SHP77 (cell line): ENCODE measurements around the gene ITM2A.

ENCODE experiments used
- DNase-seq, 2 experiments: peaks; one replicate each; lab custom pipeline; 2025; lab: John Stamatoyannopoulos, UW

ITM2A gene

DNA sequence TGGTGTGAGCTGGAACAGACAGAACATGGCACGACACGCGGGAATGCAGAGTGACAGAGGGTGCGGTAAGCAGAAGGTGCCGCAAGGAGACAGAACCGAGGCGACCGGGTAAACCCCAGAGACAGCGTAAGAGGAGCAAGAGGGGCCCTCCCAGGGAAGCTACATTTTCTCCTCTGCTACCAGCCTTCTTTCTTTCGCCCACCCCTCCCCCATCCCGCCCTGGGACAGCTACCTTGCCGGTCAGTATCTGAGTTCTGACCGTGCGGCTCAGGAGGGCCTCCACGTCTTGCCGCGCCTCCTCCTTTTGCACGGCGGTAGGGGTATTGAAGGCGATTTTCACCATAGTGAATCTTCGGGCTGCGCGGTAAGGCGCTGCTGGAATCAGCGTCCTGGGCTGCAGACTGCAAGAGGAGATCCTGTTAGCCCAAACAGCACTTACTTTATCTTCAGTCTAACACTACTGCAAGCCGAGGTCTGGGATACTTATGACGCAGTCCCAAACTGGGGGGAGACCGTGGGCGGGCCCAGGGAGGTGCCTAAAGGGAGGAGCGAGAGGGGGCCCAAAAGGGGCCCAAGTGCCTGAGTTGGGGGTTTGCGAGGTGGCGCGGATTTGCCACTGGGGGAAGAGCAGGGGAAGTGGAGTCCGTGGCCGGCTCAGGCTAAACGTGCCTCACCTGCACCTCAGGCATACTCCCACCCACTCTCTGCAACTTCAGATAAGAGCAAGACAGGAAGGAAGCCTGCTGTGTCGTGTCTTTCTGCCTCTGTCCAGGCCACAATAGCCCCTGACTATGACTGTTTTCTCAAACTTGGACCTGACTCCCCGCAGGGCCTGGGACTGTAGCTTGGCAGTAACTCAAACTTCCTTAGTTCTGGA, at the start of gene ITM2A:
Gene ITM2A, minus strand, starts transcription at position 462 of the 877 bp plus-strand sequence. Its CDS starts 119 bp downstream, at position 343.
- no peak for DNase-seq

DNA sequence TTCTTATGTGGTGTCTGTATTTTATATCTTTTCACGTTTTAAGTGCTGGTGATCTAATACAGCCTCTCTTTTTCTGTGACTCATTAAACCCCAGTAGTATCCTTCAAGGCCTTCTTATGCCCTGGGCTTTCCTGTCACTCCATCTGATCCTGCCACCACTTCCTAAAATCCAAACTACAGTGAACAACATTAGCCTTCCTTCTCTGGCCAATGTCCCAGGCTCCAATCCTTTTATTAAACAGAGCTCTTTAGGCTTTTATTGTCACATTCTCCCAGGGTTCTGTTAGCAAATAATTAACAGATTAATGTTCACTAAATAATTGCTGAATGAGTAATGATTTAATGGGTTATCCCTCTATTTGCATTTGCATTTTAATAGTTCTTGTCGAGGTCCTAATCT, 47.9 kb upstream of the ITM2A start:
- no peak for DNase-seq

DNA sequence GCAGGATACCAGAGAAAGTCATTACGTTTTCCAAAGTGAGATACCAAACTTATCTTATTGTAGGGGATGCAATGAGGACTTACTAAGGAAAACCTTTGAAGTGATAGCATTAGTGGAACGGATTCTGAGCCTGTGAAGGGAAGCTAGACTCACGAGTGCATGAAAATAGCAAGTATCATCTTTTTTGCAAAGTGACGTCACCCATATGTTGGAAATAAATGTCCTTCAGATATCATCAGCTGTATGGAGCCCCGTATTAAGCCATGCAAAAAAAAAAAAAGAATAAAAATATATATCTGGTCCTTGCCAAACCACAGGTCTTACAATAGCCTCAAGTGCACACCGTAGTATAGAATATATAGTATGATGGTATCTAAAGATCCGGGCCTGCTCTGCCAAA, 46.8 kb upstream of the ITM2A start:
- no peak for DNase-seq

DNA sequence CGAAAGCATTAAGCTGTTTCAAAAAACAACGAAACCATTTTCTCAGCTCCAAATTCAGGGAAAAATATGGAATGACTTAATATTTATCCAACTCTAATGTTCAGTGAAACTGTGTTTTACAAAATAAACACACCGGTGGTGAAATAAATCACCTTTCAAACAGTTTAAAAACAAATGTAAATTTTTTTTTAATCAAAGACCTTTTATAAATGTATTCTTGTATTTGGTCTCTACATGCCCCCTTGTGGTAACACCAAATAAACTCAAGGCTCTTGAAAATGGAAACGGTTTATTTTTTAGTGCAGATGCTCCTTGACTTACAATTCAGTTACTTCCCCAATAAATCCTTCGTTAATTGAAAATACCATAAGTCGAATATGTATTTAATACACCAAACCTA, 45.8 kb upstream of the ITM2A start:
- peak; percentile 0 to 3 for DNase-seq

DNA sequence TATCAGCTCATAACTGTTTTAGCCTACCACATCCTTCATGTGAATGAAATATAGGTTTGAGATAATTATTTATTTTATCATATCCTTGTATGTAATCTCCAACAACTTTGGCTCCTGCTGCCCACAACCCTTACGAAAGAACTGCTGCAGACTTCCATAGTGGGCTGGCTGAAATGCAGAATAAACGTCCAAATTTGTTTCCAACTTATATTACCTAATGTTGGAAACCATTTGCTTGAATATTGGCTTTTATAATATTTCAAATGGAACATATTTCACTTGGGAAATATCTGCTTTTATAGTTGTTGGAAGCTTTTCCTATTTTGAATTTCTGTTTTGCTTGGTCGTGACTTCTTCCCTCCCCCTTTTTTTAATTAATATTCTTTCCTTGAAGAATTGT, 45.0 kb upstream of the ITM2A start:
- DNase-seq = no peak

DNA sequence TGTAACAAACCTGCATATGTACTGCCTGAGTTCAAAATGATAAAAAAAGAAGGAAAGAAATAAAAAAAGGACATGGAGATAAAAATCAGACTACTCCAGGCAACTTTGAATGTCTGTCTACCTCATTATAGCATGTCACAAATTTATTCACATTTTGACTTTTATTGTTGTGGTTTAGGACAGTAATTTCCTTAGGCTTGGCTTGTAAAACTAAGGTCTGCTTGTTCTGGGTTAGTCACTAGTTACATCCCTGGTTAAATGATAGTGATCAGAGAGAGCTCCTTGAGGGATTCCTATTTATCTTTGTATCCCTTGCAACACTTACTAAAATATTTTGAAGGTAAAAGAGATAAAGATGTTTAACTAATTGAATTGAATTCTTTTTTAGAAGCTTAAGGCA, 42.5 kb upstream of the ITM2A start:
- no peak for DNase-seq

DNA sequence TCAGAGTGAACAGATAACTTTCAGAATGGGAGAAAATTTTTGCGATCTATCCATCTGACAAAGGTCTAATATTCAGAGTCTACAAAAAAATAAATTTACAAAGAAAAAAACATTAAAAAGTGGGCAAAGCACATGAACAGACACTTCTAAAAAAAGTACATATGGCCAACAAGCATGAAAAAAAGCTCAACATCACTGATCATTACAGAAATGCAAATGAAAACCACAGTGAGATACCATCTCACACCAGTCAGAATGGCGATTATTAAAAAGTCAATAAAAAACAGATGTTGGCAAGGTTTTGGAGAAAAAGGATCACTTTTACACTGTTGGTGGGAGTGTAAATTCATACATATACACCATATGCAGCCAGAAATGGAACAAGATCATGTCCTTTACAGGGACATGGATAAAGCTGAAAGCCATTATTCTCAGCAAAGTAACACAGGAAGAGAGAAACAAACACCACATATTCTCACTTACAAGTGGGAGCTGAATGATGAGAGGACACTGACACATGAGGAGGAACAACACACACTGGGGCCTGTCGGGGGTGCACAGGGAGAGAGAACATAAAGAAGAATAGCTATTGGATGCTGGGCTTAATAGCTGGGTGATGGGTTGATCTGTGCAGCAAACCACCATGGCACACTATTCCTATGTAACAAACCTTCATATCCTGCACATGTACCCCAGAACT, 41.6 kb upstream of the ITM2A start:
- DNase-seq = no peak

DNA sequence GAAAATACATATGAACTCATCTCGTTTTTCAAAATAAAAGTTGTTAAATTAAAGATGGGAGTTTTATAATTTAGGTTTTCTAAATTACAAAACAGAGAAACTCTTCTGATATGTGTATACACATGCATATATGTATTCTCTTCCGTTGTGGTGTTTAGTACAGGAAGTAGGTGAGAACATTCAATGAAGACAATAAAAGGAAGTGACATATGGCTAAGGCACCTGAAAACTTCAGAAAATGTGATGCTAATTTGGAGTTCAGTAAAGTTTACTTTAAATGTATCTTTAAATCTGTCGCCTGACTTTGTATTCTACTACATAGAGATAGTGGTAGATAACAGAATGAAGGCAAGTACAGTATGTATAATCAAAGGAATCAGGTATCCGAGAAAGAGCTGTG, 33.5 kb upstream of the ITM2A start:
- no peak for DNase-seq

DNA sequence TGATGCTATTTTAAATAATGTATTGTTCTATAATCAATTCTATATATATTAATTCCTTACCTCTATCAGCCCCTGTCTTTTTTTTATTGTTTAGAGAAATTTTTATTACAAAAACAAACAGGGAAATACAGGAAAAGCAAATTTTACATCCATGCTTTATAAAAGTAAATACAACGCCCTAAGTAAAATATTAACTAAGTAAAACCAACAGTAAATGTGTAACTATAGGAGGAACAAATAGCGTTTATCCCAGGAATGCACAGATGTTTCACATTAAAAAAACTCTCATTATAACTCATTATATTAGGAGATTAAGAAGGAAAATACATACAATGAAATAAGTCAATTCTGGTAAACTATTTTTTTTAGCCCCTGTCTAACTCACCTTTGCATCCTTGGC, 8.2 kb upstream of the ITM2A start:
- DNase-seq = no peak

DNA sequence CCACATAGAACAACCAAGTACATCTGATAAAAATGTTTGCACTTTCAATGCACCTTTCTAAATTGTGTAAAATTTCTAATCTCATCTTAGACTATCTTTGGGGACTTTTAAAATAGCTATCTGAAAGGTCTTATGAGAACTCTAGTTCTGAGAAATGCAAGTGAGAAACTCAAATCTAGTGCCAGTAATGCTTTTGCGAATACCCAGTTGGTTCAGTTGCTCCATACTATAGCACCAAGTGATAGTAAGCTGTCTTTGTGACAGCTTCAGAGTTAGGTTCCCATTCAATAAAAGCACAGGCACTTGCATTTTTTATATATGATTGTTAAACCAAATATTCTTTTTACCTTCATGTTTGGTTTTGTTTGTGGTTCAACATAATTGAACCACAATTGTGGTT, 4.5 kb upstream of the ITM2A start:
- no peak for DNase-seq

DNA sequence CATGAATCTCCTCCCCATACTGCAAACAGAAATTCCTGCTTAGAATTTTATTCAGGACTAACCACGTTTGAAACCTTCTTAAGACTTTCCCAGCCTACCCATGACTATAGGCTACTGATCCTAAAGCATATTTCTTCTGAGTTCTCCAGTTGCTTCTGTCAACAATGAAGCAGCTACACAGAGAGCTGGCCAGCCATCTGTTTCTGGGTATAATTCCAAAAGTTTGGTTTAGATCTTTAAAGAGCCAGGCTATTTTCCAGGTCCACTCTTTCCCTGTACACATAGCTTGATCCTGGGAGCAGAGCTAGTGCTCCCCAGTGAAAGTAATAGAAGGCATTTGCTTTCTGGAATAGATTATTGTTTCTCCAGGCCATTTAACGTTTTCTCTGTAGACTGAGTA, 4.0 kb upstream of the ITM2A start:
- DNase-seq = no peak

DNA sequence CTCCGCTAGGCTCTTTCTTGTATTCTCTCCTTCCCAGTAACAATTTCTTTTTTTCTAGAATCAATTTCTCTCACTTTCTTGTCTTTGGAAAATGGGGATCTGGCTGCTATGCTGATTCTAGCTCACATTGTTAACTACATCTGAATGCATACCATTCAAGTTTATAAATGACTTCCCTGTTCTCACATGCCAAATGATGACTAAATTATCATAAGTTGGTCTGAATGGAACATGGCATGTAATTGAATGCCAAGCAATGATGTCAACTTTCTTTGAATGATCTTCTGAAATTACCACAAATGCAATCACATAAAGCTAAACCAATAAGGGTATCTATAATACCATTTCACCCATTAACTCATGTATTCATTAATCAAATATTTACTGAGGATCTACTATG, 2.7 kb upstream of the ITM2A start:
- DNase-seq = no peak

DNA sequence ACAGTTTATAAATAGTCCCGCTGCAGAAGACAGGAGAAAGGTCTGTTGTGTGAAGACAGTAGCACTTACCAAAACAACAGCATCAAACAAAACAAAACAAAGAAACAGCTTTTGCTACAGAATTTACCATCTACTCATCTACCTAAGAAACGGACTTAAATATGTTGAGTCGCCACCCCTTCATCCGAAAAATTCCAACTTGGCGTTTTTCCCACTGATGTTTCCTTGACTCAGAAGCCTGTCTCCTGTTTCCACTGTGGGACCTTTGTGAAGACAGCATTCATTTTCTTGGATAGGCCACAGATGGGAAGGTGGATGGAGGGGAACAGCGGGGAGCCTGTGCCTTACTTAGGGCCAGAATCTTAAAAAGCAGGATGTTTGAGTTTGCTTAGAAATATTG, 1.3 kb upstream of the ITM2A start:
- DNase-seq = no peak

DNA sequence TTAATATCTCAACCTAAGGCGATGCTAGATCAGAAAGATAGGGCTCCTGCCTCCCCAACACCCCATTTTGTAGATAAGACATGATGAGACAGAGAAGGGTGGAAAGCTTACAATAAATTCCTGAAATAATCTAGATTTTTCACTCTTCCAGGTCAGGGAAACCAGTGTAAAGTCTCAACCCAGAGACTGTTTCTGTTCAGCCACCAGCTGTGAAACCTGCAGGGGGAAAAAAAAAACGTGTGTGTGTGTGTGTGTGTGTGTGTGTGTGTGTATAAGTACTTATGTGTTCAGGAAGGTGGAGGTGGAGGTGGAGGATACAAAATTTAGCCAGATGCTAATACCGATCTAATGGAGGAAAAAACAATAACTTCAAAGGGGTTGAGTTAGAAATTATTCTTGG, 773 bp upstream of the ITM2A start:
- no peak for DNase-seq

DNA sequence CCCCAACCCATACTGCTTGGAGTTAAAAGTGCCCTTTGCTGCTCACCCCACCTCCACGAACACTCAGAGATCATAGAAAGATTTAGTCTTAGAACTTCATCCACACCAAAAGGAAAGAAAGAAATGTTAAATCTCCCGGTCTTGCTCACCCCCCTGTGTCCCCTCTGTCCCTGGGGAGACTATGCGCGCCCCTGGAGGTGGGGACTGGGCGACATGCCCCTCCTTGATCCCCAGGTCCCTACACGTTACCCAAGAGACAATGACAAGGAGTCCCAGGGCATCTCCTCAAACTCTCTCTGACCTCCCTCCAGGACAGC, 620 bp downstream of the ITM2A start:
- DNase-seq = no peak

DNA sequence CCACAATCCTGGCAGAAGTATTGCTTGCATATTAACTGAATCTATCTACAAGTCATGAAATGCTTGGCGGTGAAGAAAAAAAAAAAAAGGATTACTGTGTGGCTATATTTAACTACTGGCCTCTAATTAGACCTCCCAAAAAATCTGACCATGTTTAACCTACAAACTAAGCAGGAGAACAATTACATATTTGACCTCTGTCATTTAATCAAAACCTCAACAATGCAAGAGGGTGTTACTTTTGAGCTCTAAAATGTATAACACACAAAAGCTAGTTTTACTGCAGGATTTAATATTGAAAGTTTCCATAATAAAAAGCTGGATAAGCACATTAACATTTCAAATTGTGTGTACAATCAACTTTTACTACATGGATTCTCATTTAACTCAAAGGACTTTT, 1.5 kb downstream of the ITM2A start:
- no peak for DNase-seq

DNA sequence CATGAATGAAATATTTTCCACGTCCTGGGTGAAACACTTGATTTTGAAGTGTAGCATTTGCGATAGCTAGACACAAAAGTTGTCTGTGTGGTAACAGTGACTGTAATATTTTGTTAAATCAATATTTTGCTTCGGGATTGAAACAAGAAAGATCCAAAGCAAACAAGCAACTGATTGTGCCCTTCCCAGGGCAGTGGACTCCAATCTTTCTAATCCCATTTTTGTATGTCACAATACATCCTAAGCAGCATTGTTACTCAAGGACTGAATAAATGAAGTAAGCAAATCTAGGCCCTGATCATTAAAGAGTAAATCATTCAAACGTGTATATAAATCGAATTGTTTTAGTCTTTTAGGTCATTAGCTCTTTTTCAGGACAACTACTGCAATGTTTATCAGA, 2.8 kb downstream of the ITM2A start:
- no peak for DNase-seq

DNA sequence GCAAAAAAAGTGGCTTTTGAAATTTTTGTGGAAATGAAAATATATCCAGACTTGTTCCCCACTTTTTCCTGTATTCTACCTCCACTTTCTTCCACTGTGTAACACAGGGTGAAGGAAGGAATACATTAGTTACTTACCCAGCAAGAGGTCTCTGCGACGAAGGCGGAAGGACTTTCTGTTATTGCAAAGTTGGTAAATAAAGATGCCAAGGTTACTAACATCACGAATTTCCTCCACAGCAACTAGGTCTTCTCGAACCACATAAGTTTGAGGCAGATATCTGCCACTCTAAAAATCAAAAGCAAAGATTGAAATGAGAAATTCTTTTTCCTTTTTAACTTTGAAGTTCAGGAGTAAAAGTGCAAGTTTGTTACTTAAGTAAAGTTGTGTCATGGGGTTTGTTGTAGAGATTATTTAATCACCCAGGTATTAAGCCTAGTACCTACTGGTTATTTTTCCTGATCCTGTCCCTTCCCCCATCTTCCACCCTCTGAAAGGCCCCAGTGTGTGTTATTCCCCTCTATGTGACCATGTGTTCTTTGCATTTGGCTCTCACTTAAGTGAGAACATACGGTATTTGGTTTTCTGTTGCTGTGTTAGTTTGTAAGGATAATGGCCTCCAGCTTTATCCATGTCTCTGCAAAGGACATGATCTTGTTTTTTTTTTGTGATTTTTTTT, 5.8 kb downstream of the ITM2A start:
- DNase-seq = no peak

DNA sequence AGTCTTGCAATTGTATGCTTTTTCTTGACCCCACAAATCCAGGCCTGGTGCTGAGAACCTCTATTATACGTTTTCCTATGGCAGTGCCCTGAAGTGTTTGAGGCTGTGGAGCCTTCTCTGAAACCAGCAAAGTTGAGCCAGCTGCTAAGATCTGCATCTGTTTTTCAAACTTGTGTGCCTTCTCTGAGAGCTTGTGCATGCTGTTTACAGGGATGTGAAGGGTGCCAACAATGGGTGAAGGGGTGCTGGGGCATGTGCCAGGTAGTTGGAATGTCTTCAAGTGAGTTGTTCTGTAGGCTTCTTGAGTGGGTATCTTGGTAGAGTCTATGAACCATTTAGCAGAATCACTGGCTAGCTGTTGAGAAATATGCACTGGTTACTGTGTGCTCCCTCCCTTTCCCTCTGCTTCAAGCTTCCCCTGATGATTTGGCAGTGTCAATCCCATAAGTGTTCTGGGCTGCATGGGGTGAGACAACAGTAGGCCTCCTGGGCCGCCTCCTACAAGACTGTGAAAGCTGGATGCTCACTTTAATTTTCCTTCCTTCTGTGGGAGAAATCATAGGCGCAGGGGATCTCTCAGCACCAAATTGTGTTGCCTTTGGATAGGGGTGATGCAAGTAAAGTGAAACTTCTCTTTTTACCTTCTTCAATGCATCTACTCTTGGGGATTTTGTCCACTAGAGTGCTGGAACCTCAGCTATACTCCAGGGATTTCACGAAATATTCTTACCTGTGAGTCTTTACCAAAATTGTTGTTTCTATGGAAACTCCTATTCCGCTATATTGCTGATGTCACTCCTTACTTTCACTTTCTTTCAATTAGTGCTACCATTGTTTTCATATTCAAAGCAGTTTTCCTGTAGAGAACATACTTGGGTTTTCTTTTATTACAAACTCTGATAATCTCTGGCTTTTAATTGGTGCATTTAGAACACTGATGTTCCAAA, 30.0 kb downstream of the ITM2A start:
- DNase-seq = no peak

DNA sequence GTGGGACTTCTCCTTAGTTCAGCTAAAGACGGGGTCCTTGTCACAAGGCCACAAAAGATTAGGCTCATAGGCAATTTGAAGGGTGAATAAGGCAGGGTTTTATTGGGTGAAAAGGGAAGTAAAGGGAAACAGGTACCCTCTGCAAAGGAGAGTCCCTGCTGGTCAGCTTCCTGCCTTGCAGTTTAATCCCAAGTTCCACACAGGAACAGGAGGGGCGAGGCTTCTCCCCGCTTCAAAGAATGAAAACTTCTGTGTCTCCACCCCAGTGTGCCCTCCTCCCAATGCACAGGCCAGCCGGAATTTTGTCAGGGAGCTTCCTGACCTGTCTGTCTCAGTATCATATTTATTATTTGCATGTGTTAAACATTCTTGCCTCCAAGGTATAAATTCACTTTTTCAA, 37.1 kb downstream of the ITM2A start:
- no peak for DNase-seq

DNA sequence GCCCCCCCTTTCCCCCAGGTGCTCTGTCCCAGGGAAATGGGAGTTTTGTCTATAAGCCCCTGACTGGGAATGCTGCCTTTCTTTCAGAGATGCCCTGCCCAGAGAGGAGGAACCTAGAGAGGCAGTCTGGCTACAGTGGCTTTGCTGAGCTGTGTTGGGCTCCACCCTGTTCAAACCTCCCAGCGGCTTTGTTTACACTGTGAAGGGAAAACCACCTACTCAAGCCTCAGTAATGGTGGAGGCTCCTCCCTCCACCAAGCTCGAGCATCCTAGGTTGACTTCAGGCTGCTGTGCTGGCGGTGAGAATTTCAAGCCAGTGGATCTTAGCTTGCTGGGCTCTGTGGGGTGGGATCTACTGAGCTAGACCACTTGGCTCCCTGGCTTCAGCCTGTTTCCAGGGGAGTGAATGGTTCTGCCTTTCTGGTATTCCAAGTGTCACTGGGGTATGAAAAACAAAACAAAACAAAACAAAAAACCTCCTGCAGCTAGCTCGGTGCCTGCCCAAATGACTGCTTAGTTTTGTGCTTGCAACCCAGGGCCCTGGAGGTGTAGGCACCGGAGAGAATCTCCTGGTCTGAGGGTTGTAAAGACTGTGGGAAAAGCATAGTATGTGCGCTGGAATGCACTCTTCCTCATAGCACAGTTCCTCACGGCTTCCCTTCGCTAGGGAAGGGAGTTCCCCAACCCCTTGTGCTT, 41.7 kb downstream of the ITM2A start:
- peak; percentile 11 to 12 for DNase-seq
